Adipocyte (in vitro differentiated cells): ENCODE measurements around the gene DLK1.

Source experiments
- DNase-seq: peaks from one replicate; pipeline ENCODE4 v3.0.0-alpha.2; 2015; ENCODE audit warnings: low read depth
- H3K27me3 ChIP-seq: replicated peaks from 2 replicates; pipeline ENCODE4 v1.7.0; 2013; ENCODE audit warnings: mild to moderate bottlenecking, low read length, moderate library complexity; ENCODE audit not compliant: control insufficient read depth, insufficient read depth
- H3K36me3 ChIP-seq: 2 replicates; pipeline ENCODE4 v1.7.0; 2013; ENCODE audit warnings: low read length, mild to moderate bottlenecking, moderate library complexity; ENCODE audit not compliant: control insufficient read depth, insufficient read depth, severe bottlenecking
- H3K4me1 ChIP-seq: 2 replicates; pipeline ENCODE4 v1.7.0; 2013; ENCODE audit warnings: mild to moderate bottlenecking, low read length, moderate library complexity; ENCODE audit not compliant: control insufficient read depth, insufficient read depth
- H3K4me3 ChIP-seq: 2 replicates; pipeline ENCODE4 v1.7.0; 2013; ENCODE audit warnings: mild to moderate bottlenecking, low read length, moderate library complexity
- H3K9ac ChIP-seq: 2 replicates; pipeline ENCODE4 v1.7.0; 2013; ENCODE audit warnings: mild to moderate bottlenecking, low read length, moderate library complexity
- H3K9me3 ChIP-seq: 2 replicates; pipeline ENCODE4 v1.7.0; 2013; ENCODE audit warnings: mild to moderate bottlenecking, low read length, moderate library complexity; ENCODE audit not compliant: control insufficient read depth

The DLK1 gene

GRCh38 chr14:100726550-100727085 lies at the start of gene DLK1:
Gene DLK1 (plus strand): TSS chr14:100726892. CDS start chr14:100727069, 177 bp downstream.
- Histone ChIP-seq H3K4me1 (no peaks in the 10 kb centered on the region), H3K9ac (no peak within 1 kb of the TSS), H3K4me3 (no peak within 1 kb of the TSS), H3K27me3 (peaks cover 60% of the 10 kb centered on the region), H3K36me3 (no peaks in the 10 kb centered on the region), H3K9me3 (no peaks in the 10 kb centered on the region)
- no peak for DNase-seq

- Histone ChIP-seq H3K27me3 (peaks cover 12% of the 10 kb centered on the region), H3K36me3 (no peaks in the 10 kb centered on the region), H3K4me3 (no peak overlapping the region), H3K9ac (peak overlapping the region; percentile 32), H3K9me3 (no peaks in the 10 kb centered on the region), H3K4me1 (peaks cover 51% of the 10 kb centered on the region)
- DNase-seq = no peak
These were observed 49.5 kb upstream of the DLK1 start for GRCh38 chr14:100677152-100677551.

GRCh38 chr14:100677554-100678468 lies 48.9 kb upstream of the DLK1 start:
- DNase-seq = peak; percentile 94
- peaks cover 6% of the 10 kb centered on the region for H3K27me3 ChIP-seq
- no peak overlapping the region for H3K4me3 ChIP-seq
- no peaks in the 10 kb centered on the region for H3K9me3 ChIP-seq
- peaks cover 51% of the 10 kb centered on the region for H3K4me1 ChIP-seq
- H3K9ac ChIP-seq = peak overlapping the region; percentile 32
- no peaks in the 10 kb centered on the region for H3K36me3 ChIP-seq

DNA sequence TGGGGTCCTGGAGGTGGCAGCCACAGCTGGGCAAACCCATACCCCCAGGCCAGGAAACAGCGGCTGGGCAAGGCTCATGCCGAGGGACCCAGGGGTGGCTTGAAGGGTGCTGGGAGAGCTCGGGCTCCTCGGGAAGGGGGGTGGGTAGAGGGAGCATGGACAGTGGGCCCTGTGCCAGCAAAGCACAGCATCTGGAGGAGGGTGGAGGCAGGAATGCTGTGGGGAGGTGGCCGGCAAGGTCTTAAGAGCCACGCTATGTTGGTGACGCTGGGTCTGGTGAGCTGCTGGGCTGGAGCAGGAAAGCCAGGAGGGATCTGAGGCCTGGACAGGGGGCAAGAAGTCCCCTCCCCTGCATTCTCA lies 48.2 kb upstream of the DLK1 start:
- Histone ChIP-seq H3K27me3 (no peaks in the 10 kb centered on the region), H3K4me1 (peaks cover 51% of the 10 kb centered on the region)

DNA sequence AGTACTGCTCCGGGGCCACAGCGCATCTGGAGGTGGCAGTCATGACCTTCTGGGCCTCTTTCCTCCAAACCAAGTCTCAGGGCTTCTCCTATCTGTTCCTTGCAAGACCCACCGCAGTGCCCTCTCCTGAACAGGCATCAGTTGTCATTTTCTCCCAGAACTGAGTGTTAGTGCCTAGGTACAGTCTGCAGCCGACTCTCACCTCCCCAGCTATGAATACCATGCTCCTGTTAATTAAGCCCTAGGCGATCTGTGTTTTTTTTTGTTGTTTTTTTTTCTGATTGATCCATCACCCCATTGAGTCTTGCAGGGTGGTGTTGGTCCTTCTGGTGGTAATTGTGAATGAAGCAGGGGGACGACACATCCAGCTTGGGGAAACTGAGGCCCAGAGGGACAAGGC lies 47.5 kb upstream of the DLK1 start:
- no peaks in the 10 kb centered on the region for H3K27me3 ChIP-seq
- no peak overlapping the region for H3K4me3 ChIP-seq
- no peaks in the 10 kb centered on the region for H3K36me3 ChIP-seq
- no peak overlapping the region for H3K9ac ChIP-seq
- no peak for DNase-seq
- H3K4me1 ChIP-seq = peaks cover 51% of the 10 kb centered on the region
- H3K9me3 ChIP-seq = no peaks in the 10 kb centered on the region

More for the DNA sequence above, 48.2 kb upstream of the DLK1 start:
- Histone ChIP-seq H3K36me3 (no peaks in the 10 kb centered on the region), H3K9ac (peak overlapping the region; percentile 26), H3K9me3 (no peaks in the 10 kb centered on the region), H3K4me3 (no peak overlapping the region)
- DNase-seq = peak; percentile 75

GRCh38 chr14:100679707-100680438 lies 46.8 kb upstream of the DLK1 start:
- Histone ChIP-seq H3K36me3 (no peaks in the 10 kb centered on the region), H3K9me3 (no peaks in the 10 kb centered on the region), H3K9ac (peak overlapping the region; percentile 31), H3K4me3 (no peak overlapping the region), H3K4me1 (peaks cover 47% of the 10 kb centered on the region), H3K27me3 (no peaks in the 10 kb centered on the region)
- DNase-seq = peak; percentile 90

- Histone ChIP-seq H3K9ac (no peak overlapping the region), H3K9me3 (no peaks in the 10 kb centered on the region), H3K4me3 (no peak overlapping the region), H3K36me3 (no peaks in the 10 kb centered on the region), H3K4me1 (peaks cover 47% of the 10 kb centered on the region), H3K27me3 (no peaks in the 10 kb centered on the region)
- DNase-seq = no peak
These were observed 46.1 kb upstream of the DLK1 start for GRCh38 chr14:100680439-100681051.

- Histone ChIP-seq H3K9me3 (no peaks in the 10 kb centered on the region), H3K4me3 (no peak overlapping the region), H3K9ac (no peak overlapping the region), H3K4me1 (peaks cover 42% of the 10 kb centered on the region), H3K36me3 (no peaks in the 10 kb centered on the region), H3K27me3 (no peaks in the 10 kb centered on the region)
- DNase-seq = no peak
These were observed 45.6 kb upstream of the DLK1 start for GRCh38 chr14:100681111-100681510.

GRCh38 chr14:100682749-100683148 lies 43.9 kb upstream of the DLK1 start:
- Histone ChIP-seq H3K9me3 (no peaks in the 10 kb centered on the region), H3K36me3 (no peaks in the 10 kb centered on the region), H3K27me3 (no peaks in the 10 kb centered on the region), H3K9ac (no peak overlapping the region), H3K4me1 (peaks cover 27% of the 10 kb centered on the region), H3K4me3 (no peak overlapping the region)
- DNase-seq = no peak

DNA sequence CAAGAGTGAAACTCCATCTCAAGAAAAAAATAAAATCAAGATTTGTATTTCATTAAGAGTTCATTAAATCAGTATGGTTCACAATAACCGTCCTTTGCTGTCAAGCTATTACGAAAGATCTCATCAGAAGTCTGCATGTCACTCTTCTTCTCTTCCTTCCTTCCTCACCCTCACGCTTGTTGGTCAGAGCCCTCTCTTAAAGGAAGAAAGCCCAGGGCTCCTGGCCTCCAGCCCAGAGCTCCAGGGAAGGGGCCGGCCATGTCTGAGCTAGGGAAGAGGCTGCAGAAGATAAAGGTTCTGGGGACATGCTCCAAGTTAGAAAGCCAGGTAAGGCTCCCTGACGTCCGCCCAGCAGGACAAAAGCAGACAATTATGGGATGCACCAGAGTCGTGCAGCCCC lies 43.1 kb upstream of the DLK1 start:
- peaks cover 21% of the 10 kb centered on the region for H3K4me1 ChIP-seq
- H3K27me3 ChIP-seq = no peaks in the 10 kb centered on the region
- no peak overlapping the region for H3K4me3 ChIP-seq
- no peak overlapping the region for H3K9ac ChIP-seq
- H3K36me3 ChIP-seq = no peaks in the 10 kb centered on the region
- DNase-seq = no peak
- H3K9me3 ChIP-seq = no peaks in the 10 kb centered on the region

- Histone ChIP-seq H3K36me3 (no peaks in the 10 kb centered on the region), H3K27me3 (no peaks in the 10 kb centered on the region), H3K9ac (no peak overlapping the region), H3K4me3 (no peak overlapping the region), H3K9me3 (no peaks in the 10 kb centered on the region), H3K4me1 (peaks cover 21% of the 10 kb centered on the region)
- no peak for DNase-seq
These were observed 42.5 kb upstream of the DLK1 start for GRCh38 chr14:100684154-100684553.
